ENCODE data around the gene RNF212. TPM values are rescaled to one million over a fixed set of nuclear protein-coding genes. Genes with fewer than 3 reads are reported as not detected.
A peak's percentile ranks its signal among the peaks of the same experiment; 100 is the strongest.

Gene RNF212
- total RNA-seq: 1 to 10 TPM; 3.4 to 9.3 (median 6.6) TPM

- TF ChIP-seq CTCF (IDR thresholded peaks at IDR 0.05): no peak
- ATAC-seq (ENCODE audit: low FRiP score): no peak
- DNase-seq (ENCODE audit: low spot score): no peak
Observed at GRCh38 chr4:1113311-1114009, at the start of gene RNF212. RNF212 (minus strand) TSS chr4:1113564; CDS start chr4:1113464, 100 bp downstream.

GRCh38 chr4:1160351-1160750 is 47.0 kb upstream of the RNF212 start:
- DNase-seq (ENCODE audit: low spot score): no peak
- no peak for TF ChIP-seq CTCF (IDR thresholded peaks at IDR 0.05)
- no peak for ATAC-seq (ENCODE audit: low FRiP score)

GRCh38 chr4:1156069-1156468 is 42.7 kb upstream of the RNF212 start:
- no peak for TF ChIP-seq CTCF (IDR thresholded peaks at IDR 0.05)
- no peak for ATAC-seq (ENCODE audit: low FRiP score)

GRCh38 chr4:1155314-1155713 is 42.0 kb upstream of the RNF212 start:
- no peak for ATAC-seq (ENCODE audit: low FRiP score)
- DNase-seq (ENCODE audit: low spot score): no peak
- no peak for TF ChIP-seq CTCF (IDR thresholded peaks at IDR 0.05)

More at GRCh38 chr4:1156069-1156468, 42.7 kb upstream of the RNF212 start:
- DNase-seq (ENCODE audit: low spot score): no peak

- no peak for TF ChIP-seq CTCF (IDR thresholded peaks at IDR 0.05)
- ATAC-seq (ENCODE audit: low FRiP score): peak; percentile 18
- DNase-seq (ENCODE audit: low spot score): no peak
Observed at GRCh38 chr4:1154523-1155182, 41.3 kb upstream of the RNF212 start.

GRCh38 chr4:1154126-1154522 is 40.8 kb upstream of the RNF212 start:
- no peak for ATAC-seq (ENCODE audit: low FRiP score)
- no peak for DNase-seq (ENCODE audit: low spot score)

More at GRCh38 chr4:1154126-1154522, 40.8 kb upstream of the RNF212 start:
- TF ChIP-seq CTCF (IDR thresholded peaks at IDR 0.05): no peak
